OCI-LY7 (cell line): ENCODE measurements around the gene NUDT14.

Experiments
- EZH2phosphoT487 ChIP-seq: fragments of 200-600 bp; sonication (generic); IDR thresholded peaks from 2 replicates; pipeline ENCODE4 v1.6.1; 2018; ENCODE audit warnings: low read depth, borderline replicate concordance, mild to moderate bottlenecking, mixed run types, antibody characterized with exemption, low read length, moderate library complexity, mixed read lengths
- TF ChIP-seq, protein P1 (sequence below): fragments of 200-600 bp; sonication (generic); conservative IDR thresholded peaks from 2 replicates; pipeline ENCODE4 v1.5.1; 2014; ENCODE audit warnings: mild to moderate bottlenecking, antibody characterized with exemption, low read length, moderate library complexity, mixed read lengths

- no peak for TF ChIP-seq EZH2phosphoT487
- TF ChIP-seq, protein P1, sequence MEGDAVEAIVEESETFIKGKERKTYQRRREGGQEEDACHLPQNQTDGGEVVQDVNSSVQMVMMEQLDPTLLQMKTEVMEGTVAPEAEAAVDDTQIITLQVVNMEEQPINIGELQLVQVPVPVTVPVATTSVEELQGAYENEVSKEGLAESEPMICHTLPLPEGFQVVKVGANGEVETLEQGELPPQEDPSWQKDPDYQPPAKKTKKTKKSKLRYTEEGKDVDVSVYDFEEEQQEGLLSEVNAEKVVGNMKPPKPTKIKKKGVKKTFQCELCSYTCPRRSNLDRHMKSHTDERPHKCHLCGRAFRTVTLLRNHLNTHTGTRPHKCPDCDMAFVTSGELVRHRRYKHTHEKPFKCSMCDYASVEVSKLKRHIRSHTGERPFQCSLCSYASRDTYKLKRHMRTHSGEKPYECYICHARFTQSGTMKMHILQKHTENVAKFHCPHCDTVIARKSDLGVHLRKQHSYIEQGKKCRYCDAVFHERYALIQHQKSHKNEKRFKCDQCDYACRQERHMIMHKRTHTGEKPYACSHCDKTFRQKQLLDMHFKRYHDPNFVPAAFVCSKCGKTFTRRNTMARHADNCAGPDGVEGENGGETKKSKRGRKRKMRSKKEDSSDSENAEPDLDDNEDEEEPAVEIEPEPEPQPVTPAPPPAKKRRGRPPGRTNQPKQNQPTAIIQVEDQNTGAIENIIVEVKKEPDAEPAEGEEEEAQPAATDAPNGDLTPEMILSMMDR = no peak
Measured at GRCh38 chr14:105205673-105206208, 24.6 kb upstream of the NUDT14 start.
